Endothelial cell of umbilical vein (primary cell): Measurements from ENCODE around the gene SYTL3. TPM values are rescaled to one million over a fixed set of nuclear protein-coding genes. Genes with fewer than 3 reads are reported as not detected.

Source experiments
- BruUV-seq: library from RNA; stranded (reverse); fragments of 400-500 nt; replicated peaks from 2 replicates; lab custom pipeline; 2021; lab: Mats Ljungman, UMichigan
- CTCF ChIA-PET: fragments of 300-600, 350-600 bp; sonication (Branson Sonifier 250); formaldehyde crosslinking; loops from one replicate; lab custom pipeline; 2021; ENCODE audit warnings: antibody characterized with exemption, inconsistent platforms; lab: Charles Lee
- POLR2A ChIA-PET: fragments of 300-600, 350-600 bp; sonication (Branson Sonifier 250); formaldehyde crosslinking; loops from one replicate; lab custom pipeline; 2021; ENCODE audit warnings: antibody characterized with exemption, inconsistent platforms; lab: Charles Lee
- DNase-seq: peaks from one replicate; pipeline ENCODE4 v3.0.0-alpha.2; 2011; ENCODE audit warnings: low read depth, low spot score
- FAIRE-seq: peaks from 2 replicates; lab custom pipeline; 2011; peaks lifted over from hg19 to GRCh38; lab: Jason Lieb, UNC
- H2AFZ ChIP-seq: 2 replicates; pipeline ENCODE4 v1.6.0; 2012; ENCODE audit warnings: low read depth, low read length, control low read depth, inconsistent platforms
- H3K27ac ChIP-seq: 2 replicates; pipeline ENCODE4 v1.5.1; 2011; ENCODE audit warnings: low read depth, mild to moderate bottlenecking, control low read depth, low read length, moderate library complexity; ENCODE audit not compliant: insufficient read depth
- H3K27me3 ChIP-seq, 2 experiments: 2 replicates each; pipeline versions ENCODE4 v1.6.0 to v1.6.1; 2011; ENCODE audit warnings: low read length in 2 of 2, mixed read lengths in 1 of 2; ENCODE audit not compliant: control insufficient read depth in 2 of 2, insufficient read depth in 2 of 2
- H3K36me3 ChIP-seq, 2 experiments: 2 replicates in 1 of 2; 3 replicates in 1 of 2; pipeline ENCODE4 v1.5.1; 2011; ENCODE audit warnings: low read length in 2 of 2, mild to moderate bottlenecking in 1 of 2, moderate library complexity in 1 of 2; ENCODE audit not compliant: control insufficient read depth in 2 of 2, insufficient read depth in 2 of 2; ENCODE audit errors: extremely low read depth in 1 of 2
- H3K4me1 ChIP-seq: 3 replicates; pipeline ENCODE4 v1.5.1; 2011; ENCODE audit warnings: mild to moderate bottlenecking, low read length; ENCODE audit not compliant: control insufficient read depth, insufficient read depth; ENCODE audit errors: extremely low read depth
- H3K4me2 ChIP-seq: 2 replicates; pipeline ENCODE4 v1.6.1; 2011; ENCODE audit warnings: low read length, control low read depth, mixed read lengths; ENCODE audit not compliant: insufficient read depth
- H3K4me3 ChIP-seq, 3 experiments: fragments of 200-600 bp in 1 of 3; sonication (generic), shearing (Covaris generic) in 1 of 3; replicated peaks in 1 of 3; 2 replicates each; pipeline ENCODE4 v1.5.1; 2011 to 2016; ENCODE audit warnings: control low read depth in 3 of 3, low read length in 3 of 3, mild to moderate bottlenecking in 2 of 3, inconsistent platforms in 1 of 3, low read depth in 1 of 3, moderate library complexity in 1 of 3; ENCODE audit not compliant: insufficient read depth in 1 of 3
- H3K79me2 ChIP-seq: 2 replicates; pipeline ENCODE4 v1.6.0; 2012; ENCODE audit warnings: low read length, inconsistent platforms; ENCODE audit not compliant: control insufficient read depth, insufficient read depth
- H3K9ac ChIP-seq: replicated peaks from 2 replicates; pipeline ENCODE3; 2011; ENCODE audit warnings: low read length, control low read depth; ENCODE audit not compliant: insufficient read depth; ENCODE audit errors: extremely low read depth
- H3K9me1 ChIP-seq: replicated peaks from 3 replicates; pipeline ENCODE4 v1.6.0; 2011; ENCODE audit warnings: mild to moderate bottlenecking, low read length; ENCODE audit not compliant: control insufficient read depth, insufficient read depth; ENCODE audit errors: extremely low read depth
- H3K9me3 ChIP-seq: replicated peaks from 2 replicates; pipeline ENCODE4 v1.5.1; 2012; ENCODE audit warnings: low read length, inconsistent platforms; ENCODE audit not compliant: control insufficient read depth, insufficient read depth
- H4K20me1 ChIP-seq: replicated peaks from 2 replicates; pipeline ENCODE3; 2011; ENCODE audit warnings: mild to moderate bottlenecking, low read length; ENCODE audit not compliant: control insufficient read depth, insufficient read depth; ENCODE audit errors: extremely low read depth
- CTCF ChIP-seq, 2 donors: IDR thresholded peaks; 1 replicate in 1 of 2; 2 replicates in 1 of 2; pipeline ENCODE4 v1.5.1; 2011; ENCODE audit warnings: low read length in 2 of 2, mild to moderate bottlenecking in 2 of 2, moderate library complexity in 2 of 2, control low read depth in 1 of 2, inconsistent platforms in 1 of 2, low read depth in 1 of 2; ENCODE audit not compliant: insufficient read depth in 1 of 2; ENCODE audit errors: extremely low read depth in 1 of 2
- EZH2 ChIP-seq: IDR thresholded peaks from 2 replicates; pipeline ENCODE4 v1.6.1; 2012; ENCODE audit warnings: borderline replicate concordance, low read depth, mild to moderate bottlenecking, moderate library complexity, low read length, inconsistent platforms; ENCODE audit not compliant: severe bottlenecking
- FOS ChIP-seq: IDR thresholded peaks from 2 replicates; pipeline ENCODE4 v1.6.1; 2011; ENCODE audit warnings: mild to moderate bottlenecking, low read length, moderate library complexity, borderline replicate concordance; ENCODE audit not compliant: insufficient read depth
- GATA2 ChIP-seq: IDR thresholded peaks from 2 replicates; pipeline ENCODE4 v1.7.0; 2011; ENCODE audit warnings: low read depth, mild to moderate bottlenecking, moderate library complexity, mixed read lengths, low read length; ENCODE audit not compliant: insufficient read length, insufficient read depth
- JUN ChIP-seq: IDR thresholded peaks from 2 replicates; pipeline ENCODE4 v1.6.1; 2011; ENCODE audit warnings: borderline replicate concordance, low read depth; ENCODE audit not compliant: insufficient read length, insufficient read depth
- MAX ChIP-seq: IDR thresholded peaks from 2 replicates; pipeline ENCODE4 v1.6.1; 2011; ENCODE audit not compliant: insufficient read depth, insufficient read length
- MYC ChIP-seq: IDR thresholded peaks from one replicate; pipeline ENCODE4 v1.6.1; 2011; ENCODE audit warnings: mild to moderate bottlenecking, low read depth, low read length
- POLR2A ChIP-seq: IDR thresholded peaks from 2 replicates; pipeline ENCODE4 v1.6.1; 2012; ENCODE audit warnings: low read depth, mild to moderate bottlenecking, control low read depth, low read length
- POLR2AphosphoS5 ChIP-seq: IDR thresholded peaks from 2 replicates; pipeline ENCODE4 v1.6.1; 2012; ENCODE audit warnings: low read depth, mild to moderate bottlenecking, control low read depth, low read length, moderate library complexity; ENCODE audit not compliant: insufficient read depth
- dilution Hi-C: fragments of 300-500 bp; cut with MboI; formaldehyde crosslinking; loops from one replicate; pipeline ENCODE4 v1.15.0; 2019; ENCODE audit warnings: low sequenced_read_pairs; ENCODE audit not compliant: extremely low pct_ligation_motif_present
- intact Hi-C: fragments of 100-400 bp; cut with micrococcal nuclease; formaldehyde crosslinking; loops from one replicate; pipeline ENCODE4 v1.10.0; 2022
- polyA plus RNA-seq, 4 experiments: library from polyadenylated mRNA; depleted of rRNA in 3 of 4; stranded (reverse) in 3 of 4; unstranded in 1 of 4; fragments of >200 nt; gene quantifications; 2 replicates each; pipeline versions ENCODE4 v1.2.1 to v1.2.3, GENCODE V29; 2011 to 2012; ENCODE audit warnings: missing spikeins in 1 of 4
- total RNA-seq: library from RNA; stranded (reverse); gene quantifications from 2 replicates; pipeline ENCODE4 v1.2.3, GENCODE V29; 2021

The SYTL3 gene
- total and polyA plus RNA-seq, 2 donors (not counting 3 experiments of a cell fraction or from before 2014, with no cell fraction given) = 0.59 to 0.77 TPM

- Histone ChIP-seq H3K4me2 (no peak overlapping the region), H3K27me3 (no peaks in the 10 kb centered on the region), H3K9ac (no peak overlapping the region), H3K4me1 (no peaks in the 10 kb centered on the region), H3K9me3 (no peaks in the 10 kb centered on the region), H4K20me1 (no peaks in the 10 kb centered on the region), H3K4me3 (no peak overlapping the region), H3K9me1 (no peaks in the 10 kb centered on the region), H2AFZ (no peak overlapping the region), H3K36me3 (peaks cover 6 to 31% of the 10 kb centered on the region in 2 experiments), H3K27ac (no peak overlapping the region), H3K79me2 (no peaks in the 10 kb centered on the region)
- DNase-seq (no peak), FAIRE-seq (no peak)
- dilution Hi-C loops = no loop called here
- intact Hi-C loops = no loop called here
- ChIA-PET CTCF (interaction anchor here (0.9 to 2.5 kb wide), 2 partner anchors 29 to 45 kb away, joined by 3 to 9 read pairs; no protein-coding TSS in a partner anchor), POLR2A (no interaction called here)
- BruUV-seq = no TSS peak
- TF ChIP-seq MAX (no peak), GATA2 (no peak), EZH2 (no peak), CTCF (IDR thresholded peaks at IDR 0.05; ENCODE audit: extremely low read depth in 1 of 2, insufficient read depth in 1 of 2, low read depth in 1 of 2, low read length in 2 of 2) (no peak), FOS (no peak), MYC (no peak), POLR2AphosphoS5 (no peak), JUN (no peak), POLR2A (no peak)
These were observed 114.5 kb downstream of the SYTL3 start for GRCh38 chr6:158764183-158764849.
